Measurements from ENCODE around the gene POLR3E. TPM values are rescaled to one million over a fixed set of nuclear protein-coding genes. Genes with fewer than 3 reads are reported as not detected.

Gene POLR3E
- total and polyA plus RNA-seq, 2 donors (not counting 1 experiment from before 2014, with no cell fraction given), result 97.1 to 98.4 TPM

GRCh38 chr16:22267764-22268163, 29.4 kb upstream of the POLR3E start:
- no peak for DNase-seq
- Histone ChIP-seq H3K9me3 (ENCODE audit: control extremely low read depth in 1 of 3, control insufficient read depth in 2 of 3, insufficient read depth in 1 of 3, low read length in 2 of 3) (no peaks in the 10 kb centered on the region), H3K9ac (ENCODE audit: low read length) (no peak overlapping the region), H3K4me3 (ENCODE audit: control extremely low read depth in 1 of 5, extremely low read depth in 1 of 5, insufficient read depth in 1 of 5, low read depth in 2 of 5, low read length in 4 of 5) (no peak overlapping the region), H3K79me2 (ENCODE audit: control insufficient read depth, insufficient read depth, low read length) (no peaks in the 10 kb centered on the region), H3K36me3 (replicated peaks in 1 of 2; ENCODE audit: control extremely low read depth in 1 of 2, control insufficient read depth in 1 of 2, extremely low read depth in 1 of 2, insufficient read depth in 2 of 2, low read length in 1 of 2) (peaks cover 0 to 14% of the 10 kb centered on the region in 2 experiments), H3K27ac (ENCODE audit: low read length in 2 of 2) (no peak overlapping the region), H3K4me2 (replicated peaks; ENCODE audit: low read depth, low read length, poor library complexity, severe bottlenecking) (no peak overlapping the region), H4K20me1 (ENCODE audit: control insufficient read depth, insufficient read depth, low read length, poor library complexity, severe bottlenecking) (no peaks in the 10 kb centered on the region), H3K4me1 (ENCODE audit: control insufficient read depth in 2 of 2, insufficient read depth in 2 of 2, low read length in 2 of 2) (no peaks in the 10 kb centered on the region), H3K27me3 (replicated peaks in 1 of 4; ENCODE audit: control extremely low read depth in 1 of 4, control insufficient read depth in 3 of 4, insufficient read depth in 4 of 4, low read length in 3 of 4) (no peaks in the 10 kb centered on the region), H2AFZ (ENCODE audit: insufficient read depth, low read depth, low read length, poor library complexity, severe bottlenecking) (no peak overlapping the region)
- Mint-ChIP-seq H3K9me3 (ENCODE audit: insufficient read depth) (no peaks in the 10 kb centered on the region), H3K4me3 (no peak overlapping the region), H3K4me1 (no peaks in the 10 kb centered on the region), H3K27ac (no peak overlapping the region), H3K27me3 (no peaks in the 10 kb centered on the region)
- ATAC-seq (ENCODE audit: low read depth), result no peak
- 93% methylated on average over 5 of the region's 8 CpGs for WGBS (ENCODE audit: insufficient coverage)
- ChIA-PET CTCF (interaction anchor here (1.2 kb wide), 1 partner anchor 79 kb away, joined by 3 read pairs; no protein-coding TSS in a partner anchor), POLR2A (no interaction called here)
- TF ChIP-seq CTCF (IDR thresholded peaks at IDR 0.05) (no peak), EZH2 (IDR thresholded peaks at IDR 0.05; ENCODE audit: borderline replicate concordance, insufficient read depth, low read depth, low read length, poor library complexity, severe bottlenecking) (no peak)
- intact Hi-C loops (cut with micrococcal nuclease), result no loop called here

GRCh38 chr16:22270525-22270924, 26.7 kb upstream of the POLR3E start:
- Histone ChIP-seq H3K4me2 (replicated peaks; ENCODE audit: low read depth, low read length, poor library complexity, severe bottlenecking) (no peak overlapping the region), H3K27ac (ENCODE audit: low read length in 2 of 2) (no peak overlapping the region), H3K9ac (ENCODE audit: low read length) (no peak overlapping the region), H3K9me3 (ENCODE audit: control extremely low read depth in 1 of 3, control insufficient read depth in 2 of 3, insufficient read depth in 1 of 3, low read length in 2 of 3) (peaks cover 0 to 5% (median 3%) of the 10 kb centered on the region in 3 donors), H3K79me2 (ENCODE audit: control insufficient read depth, insufficient read depth, low read length) (no peaks in the 10 kb centered on the region), H3K36me3 (replicated peaks in 1 of 2; ENCODE audit: control extremely low read depth in 1 of 2, control insufficient read depth in 1 of 2, extremely low read depth in 1 of 2, insufficient read depth in 2 of 2, low read length in 1 of 2) (peaks cover 0 to 17% of the 10 kb centered on the region in 2 experiments), H3K27me3 (replicated peaks in 1 of 4; ENCODE audit: control extremely low read depth in 1 of 4, control insufficient read depth in 3 of 4, insufficient read depth in 4 of 4, low read length in 3 of 4) (no peaks in the 10 kb centered on the region), H2AFZ (ENCODE audit: insufficient read depth, low read depth, low read length, poor library complexity, severe bottlenecking) (no peak overlapping the region), H4K20me1 (ENCODE audit: control insufficient read depth, insufficient read depth, low read length, poor library complexity, severe bottlenecking) (no peaks in the 10 kb centered on the region), H3K4me3 (ENCODE audit: control extremely low read depth in 1 of 5, extremely low read depth in 1 of 5, insufficient read depth in 1 of 5, low read depth in 2 of 5, low read length in 4 of 5) (no peak overlapping the region), H3K4me1 (ENCODE audit: control insufficient read depth in 2 of 2, insufficient read depth in 2 of 2, low read length in 2 of 2) (no peaks in the 10 kb centered on the region)
- no CpG with 5 or more reads among the region's 3 CpGs for WGBS (ENCODE audit: insufficient coverage)
- ATAC-seq (ENCODE audit: low read depth) (no peak), DNase-seq (no peak)
- intact Hi-C loops (cut with micrococcal nuclease), result no loop called here
- no peaks in the 10 kb centered on the region for H3K9me3 Mint-ChIP-seq (ENCODE audit: insufficient read depth)
- H3K4me3 Mint-ChIP-seq, result no peak overlapping the region
- no peaks in the 10 kb centered on the region for H3K4me1 Mint-ChIP-seq
- TF ChIP-seq CTCF (IDR thresholded peaks at IDR 0.05), result no peak
- TF ChIP-seq EZH2 (IDR thresholded peaks at IDR 0.05; ENCODE audit: borderline replicate concordance, insufficient read depth, low read depth, low read length, poor library complexity, severe bottlenecking), result no peak
- CTCF ChIA-PET, result interaction anchor here (0.7 kb wide), 1 partner anchor 1406 kb away, joined by 3 read pairs; no protein-coding TSS in a partner anchor
- H3K27ac Mint-ChIP-seq, result no peak overlapping the region
- POLR2A ChIA-PET, result no interaction called here
- H3K27me3 Mint-ChIP-seq, result no peaks in the 10 kb centered on the region

Measured in B cell (primary cell).